Ammon's horn (tissue), 1 donor: ENCODE data around the gene RBM33.

Source experiments
- DNase-seq: peaks from one replicate; pipeline ENCODE4 v3.0.0-alpha.2; 2016; ENCODE audit warnings: low spot score

RBM33 gene

DNA sequence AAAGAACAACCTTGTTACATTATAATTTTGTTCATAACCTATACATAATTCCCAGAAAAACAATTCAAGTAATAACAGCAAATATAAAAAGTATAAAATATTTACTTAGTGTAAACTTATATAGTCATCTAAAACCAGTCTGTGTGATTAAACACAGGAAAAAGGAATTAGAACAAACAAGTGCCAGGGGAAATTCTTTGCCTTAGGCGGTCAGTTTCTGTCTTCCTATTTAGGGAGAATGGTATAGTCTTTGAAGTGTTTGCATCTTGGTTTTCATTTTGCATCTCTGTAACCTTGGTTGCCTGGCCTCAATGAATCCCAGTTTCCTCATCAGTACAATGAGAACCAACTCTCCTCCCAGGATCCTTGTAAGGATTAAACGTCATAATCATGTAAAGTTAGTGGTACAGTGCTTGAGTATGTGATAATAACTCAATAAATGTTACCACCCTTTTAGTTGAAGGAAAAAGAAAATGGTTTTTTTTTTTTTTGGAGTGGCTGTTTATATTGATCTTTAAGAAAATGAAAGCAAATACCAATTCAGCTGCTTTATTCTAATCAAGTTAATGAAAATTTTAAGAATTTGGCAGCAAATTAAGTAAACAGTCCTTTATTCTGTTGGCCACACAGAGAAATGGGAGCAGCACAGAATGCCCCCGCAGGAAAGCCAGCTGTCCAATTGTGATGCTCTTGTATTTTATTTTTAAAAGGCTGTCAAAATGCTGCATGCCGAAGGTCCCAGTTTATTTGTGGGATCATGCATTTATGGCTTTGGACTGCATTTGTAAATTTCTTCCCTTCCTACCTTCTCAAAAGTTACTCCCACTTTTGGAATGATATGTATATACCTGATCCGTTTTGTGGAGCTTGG is 106.0 kb downstream of the RBM33 start:
- DNase-seq, result no peak

DNA sequence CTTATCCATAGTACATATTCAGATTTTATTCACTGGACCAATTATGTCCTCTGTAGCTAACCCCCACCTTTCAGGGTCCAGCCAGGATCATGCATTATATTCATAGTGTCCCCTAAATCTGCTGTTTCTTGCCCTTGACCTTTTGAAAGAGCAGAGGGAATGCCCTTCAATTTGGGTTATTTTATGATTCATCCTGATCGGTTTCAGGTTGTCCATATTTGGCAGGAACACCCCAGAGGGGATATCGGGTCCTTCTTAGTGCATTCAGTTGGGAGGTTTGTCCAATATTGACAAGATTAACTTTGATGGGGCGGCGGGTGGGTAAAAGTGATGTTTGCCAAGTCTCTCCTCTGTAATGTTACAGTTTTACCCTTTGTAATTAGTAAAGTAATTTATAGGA is 106.9 kb downstream of the RBM33 start:
- DNase-seq, result no peak

DNA sequence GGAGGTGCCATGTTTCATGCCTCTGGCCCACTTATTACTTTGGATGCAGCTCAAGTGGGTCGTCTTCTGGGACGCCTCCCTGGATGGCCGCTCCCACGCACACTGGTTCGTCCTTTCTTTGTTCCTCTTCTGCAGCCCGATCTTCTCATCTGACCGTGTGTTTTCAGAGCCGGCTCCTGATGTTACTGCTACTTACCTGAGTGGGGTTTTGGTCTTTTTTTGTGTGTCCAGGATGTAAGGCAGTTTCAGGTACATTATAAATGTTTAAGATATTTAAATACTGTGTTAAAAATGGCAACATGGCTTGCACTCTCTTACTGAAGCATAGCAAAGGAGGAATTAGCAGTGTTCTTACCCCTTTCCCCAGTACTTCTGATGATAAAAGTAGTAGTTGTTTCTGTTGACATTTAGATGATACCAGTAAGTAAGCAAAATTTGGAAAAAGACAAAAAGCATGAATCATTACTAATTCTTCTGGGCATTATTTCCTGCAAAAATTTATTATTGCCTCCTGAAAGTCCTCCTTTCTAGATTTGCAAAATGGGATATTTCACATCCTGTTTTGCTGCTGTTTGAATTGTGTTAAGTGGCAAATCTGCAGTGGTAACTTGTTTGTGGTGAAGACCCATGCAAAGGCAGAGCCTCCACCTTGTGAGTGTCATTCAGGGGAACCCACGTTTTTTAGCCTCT is 108.4 kb downstream of the RBM33 start:
- no peak for DNase-seq

DNA sequence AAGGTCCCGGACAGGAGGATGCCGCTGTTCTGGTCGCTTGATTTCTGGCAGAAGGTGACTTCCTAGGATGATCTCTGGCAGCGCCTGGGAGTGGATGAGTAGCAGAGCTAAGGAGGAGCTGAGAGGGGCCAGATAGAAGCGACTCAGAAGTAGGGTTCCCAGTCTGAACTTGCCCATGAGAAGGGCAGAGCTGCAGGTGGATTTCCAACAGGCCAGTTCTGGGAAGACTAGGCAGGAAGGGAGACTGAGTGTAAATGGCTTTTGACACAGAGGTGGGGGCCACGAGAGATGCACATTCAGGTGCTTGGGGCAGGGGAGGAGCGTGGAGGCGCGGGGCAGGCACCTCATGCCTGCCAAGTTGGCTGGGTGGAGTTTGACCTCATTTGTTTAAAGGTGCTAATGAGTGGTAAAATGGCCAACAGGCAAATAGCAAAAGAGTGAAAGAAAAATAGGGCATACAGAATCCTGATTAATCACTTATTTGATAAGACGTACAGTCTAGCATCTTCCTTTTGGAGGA is 109.0 kb downstream of the RBM33 start:
- no peak for DNase-seq

DNA sequence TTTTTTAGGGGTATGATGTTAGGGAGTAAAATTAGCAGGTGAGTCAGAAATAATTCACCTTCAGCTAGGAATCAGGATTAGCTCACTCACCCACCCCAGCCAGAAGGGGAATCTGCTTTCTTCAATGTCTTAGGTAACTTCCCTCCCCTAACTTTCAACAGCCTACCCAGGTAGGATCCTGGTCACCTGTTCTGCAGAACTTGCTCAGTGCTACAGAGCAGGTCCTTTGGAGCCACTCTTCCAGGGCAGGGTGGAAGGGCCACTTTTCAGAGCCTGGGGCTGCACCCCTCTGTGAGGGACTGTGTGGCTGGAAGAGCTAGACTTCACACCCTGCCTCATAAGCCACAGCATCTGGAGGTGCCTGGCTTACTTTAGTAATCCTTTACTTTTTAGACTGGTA is 109.7 kb downstream of the RBM33 start:
- DNase-seq, result no peak

DNA sequence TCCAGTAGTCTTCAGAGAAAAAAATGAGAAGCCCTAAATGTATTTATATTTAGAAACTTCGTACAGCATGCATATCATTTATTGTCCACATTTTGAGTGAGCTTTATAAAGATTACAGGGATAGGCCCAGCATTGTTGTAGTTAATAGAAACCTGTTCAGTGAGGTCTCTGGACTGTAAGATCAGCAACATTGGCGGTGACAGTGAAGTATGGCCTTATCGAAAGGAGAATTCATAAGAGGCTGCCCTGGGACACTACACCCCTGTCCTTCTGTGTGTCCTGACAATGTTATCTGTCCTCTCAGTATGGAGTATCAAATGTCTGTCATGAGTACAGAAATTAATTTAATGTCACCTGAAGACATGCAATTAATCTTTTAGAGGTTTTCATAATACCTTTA is 110.6 kb downstream of the RBM33 start:
- no peak for DNase-seq

DNA sequence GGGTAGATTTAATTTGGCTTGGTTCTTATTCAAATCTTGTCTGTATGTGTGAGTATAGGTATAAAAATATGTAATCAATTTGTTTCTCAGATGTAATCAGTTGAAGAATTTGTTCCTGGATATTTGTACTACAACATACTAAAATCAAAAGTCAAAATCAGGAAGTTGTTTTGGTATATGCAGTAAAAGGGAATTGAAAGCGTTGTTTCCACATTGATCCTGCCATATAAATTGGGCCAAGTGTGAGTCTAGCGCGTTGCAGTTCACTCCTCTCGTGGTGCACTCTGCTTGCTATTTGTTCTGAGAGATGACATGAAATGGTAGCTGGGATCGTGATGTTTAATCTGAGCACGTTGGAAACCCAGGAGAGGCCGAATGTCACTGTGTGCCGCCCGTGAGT is 111.9 kb downstream of the RBM33 start:
- no peak for DNase-seq

DNA sequence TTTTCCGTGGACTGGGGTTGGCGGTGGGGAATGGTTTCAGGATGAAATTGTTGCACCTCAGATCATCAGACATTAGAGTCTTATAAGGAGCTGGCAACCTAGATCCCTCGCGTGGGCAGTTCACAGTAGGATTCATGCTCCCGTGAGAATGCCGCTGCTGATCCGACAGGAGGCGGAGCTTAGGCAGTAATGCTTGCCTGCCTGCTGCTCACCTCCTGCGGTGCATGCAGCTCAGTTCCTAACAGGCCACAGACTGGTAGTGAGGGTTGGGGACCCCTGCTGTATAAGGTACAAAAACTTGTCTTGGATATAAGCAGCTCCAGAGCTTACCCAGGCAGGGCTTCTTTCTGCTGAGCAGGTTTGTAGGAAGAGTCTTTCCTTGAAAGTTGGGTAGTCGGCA is 113.9 kb downstream of the RBM33 start:
- DNase-seq, result no peak

DNA sequence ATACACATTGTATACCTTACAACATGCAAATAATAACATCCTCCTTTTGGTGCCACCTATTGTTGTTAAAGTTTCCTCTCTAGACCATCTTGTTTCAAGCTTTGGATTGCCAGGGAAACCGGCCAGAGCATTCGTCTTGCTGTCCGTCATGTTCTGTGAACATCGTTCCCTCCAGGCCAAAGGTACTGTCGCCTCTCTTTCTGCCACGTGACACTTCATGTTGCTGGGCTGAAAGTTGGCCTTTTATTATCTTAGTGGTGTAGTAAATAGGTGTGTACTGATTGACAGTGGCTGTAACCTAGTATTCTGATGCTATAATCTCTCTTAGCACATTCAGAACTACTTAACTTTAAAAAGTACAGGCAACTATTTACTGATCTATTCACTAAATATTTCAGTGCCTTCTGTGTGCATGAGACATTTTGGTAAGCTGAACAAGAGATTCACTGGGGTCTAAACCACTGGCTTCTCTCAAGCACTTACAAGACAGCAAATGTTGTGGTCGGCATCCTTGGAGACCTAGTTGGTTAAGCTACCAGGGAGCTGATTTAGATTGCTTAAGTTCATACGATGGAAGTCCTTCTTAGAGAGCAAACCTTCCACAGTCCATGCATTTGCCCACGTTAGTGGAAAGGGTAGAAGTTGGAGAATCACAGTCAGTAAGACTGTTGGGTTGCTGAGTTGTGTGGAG is 115.4 kb downstream of the RBM33 start:
- no peak for DNase-seq

DNA sequence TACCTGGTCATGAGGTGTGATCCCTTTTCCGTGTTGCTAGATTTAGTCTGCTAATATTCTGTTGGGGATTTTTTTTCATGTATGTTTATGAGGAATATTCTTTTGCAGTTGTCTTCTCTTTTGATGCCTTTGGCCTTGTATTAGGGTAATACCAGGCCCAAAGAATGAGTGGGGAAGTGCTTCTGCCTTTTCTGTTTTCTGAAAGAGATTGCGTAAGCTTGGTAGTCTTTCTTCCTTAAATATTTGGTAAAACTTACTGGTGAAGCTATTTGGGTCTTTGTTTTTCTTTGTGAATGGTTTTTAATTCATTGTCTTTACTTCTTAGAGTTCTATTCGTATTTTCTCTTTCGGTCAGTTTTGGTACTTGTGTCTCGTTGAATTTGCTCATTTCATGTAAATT is 116.7 kb downstream of the RBM33 start:
- DNase-seq, result no peak

DNA sequence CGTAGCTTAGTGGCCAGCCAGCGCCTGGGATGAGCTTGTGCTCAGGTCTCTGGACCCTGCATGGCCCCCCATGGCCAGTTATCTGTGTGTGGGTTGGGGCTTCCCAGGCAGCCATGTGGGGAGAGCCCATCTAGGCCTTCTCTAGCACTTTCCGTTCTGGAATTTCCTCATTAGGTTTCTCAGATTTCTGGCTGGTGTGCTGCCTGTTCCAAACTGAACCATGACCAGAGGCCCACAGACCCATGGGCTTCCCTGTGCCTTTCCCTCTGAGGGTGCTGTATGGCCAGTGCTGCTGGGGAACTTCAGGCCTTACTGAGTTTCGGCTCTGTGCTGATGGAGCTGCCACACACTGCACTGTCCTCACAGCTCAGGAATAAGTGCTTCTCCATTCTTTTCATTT is 117.6 kb downstream of the RBM33 start:
- no peak for DNase-seq

DNA sequence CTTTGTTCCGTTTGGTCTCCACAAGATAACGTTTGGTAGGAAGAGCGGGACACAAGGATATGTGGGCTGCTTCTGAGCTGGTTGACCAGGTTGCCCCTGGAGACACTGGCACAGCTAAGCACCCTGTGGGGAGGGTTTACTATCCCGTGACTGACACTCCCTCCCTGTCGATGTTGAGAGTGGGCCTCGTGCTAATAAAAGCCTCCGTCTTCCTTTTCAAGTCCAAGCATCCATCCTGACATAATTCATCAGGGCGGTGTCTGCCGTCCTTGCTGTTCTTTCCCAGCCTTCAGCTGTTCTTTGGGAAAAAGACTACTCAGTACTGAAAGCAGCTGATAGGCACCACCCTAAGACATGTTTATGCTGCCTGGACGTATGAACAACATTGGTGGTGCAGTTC is 118.2 kb downstream of the RBM33 start:
- no peak for DNase-seq

DNA sequence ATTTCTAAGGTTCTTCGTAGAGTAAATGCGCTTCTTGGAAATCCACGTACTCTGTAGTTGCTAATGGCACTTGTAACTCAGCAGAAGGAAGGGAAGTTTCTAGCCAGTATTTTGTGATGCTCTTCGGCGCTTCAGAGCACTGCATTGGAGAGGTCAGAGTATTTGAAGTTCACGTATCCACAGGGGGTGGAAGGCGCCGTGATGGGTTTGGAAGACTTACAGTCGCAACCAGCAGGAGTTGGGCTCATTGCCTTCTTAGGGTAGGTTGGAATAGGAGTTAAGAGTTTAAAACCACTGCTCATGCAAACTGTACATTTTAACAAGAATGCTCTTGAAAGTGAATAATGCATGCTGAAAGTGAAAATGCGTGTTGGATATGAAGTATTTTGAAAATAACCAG is 118.7 kb downstream of the RBM33 start:
- DNase-seq, result no peak

DNA sequence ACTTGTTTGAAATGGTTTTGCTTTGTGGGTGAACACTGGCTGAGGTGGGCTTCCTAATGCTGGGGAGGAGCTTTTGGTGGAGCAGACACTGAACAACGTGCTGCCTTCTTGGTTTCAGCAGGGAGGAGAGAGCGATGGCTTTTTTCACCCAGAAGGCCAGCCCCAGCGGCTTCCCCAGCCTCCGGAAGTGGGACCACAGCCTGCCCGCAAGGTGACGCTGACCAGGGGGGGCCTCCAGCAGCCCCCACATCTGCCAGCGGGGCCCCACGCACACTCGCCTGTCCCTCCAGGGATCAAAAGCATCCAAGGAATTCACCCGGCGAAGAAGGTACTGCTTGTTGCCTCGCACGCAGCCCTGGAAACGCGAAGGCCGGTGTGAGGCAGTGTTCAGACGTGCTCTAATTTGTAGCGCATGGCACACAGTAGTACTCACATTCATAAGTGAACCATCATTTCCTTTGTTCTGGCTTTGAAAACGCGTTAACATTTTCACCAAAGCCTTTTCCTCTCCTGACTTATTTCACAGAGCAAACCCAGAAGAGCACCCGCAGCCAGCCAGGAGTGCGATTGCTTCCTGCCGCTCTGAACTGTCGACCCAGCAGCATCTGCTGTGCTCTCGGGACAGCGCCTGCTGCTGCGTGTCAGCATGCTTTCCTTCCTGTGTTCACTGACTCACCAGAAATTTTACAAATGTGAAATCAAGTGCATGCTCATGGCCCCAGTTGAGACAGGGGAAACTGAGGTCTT is 119.4 kb downstream of the RBM33 start:
- DNase-seq, result peak; percentile 40

DNA sequence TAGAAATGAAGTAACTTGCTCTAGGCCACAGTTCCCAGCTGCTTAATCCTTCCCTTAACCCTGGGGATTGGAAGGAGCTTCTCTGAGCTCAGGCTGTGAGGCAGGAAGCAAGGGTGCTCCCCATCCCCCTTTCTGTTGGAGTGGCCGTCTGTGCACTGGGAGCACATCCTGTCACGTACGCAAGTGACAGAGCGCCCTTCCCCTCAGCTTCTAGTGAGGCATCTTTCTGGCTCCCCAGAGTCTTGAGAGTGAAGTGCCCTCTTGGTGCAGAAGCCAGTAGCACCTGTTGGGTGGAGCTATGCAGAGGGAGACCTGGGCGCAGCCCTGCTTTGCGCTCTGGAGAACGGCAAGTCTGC is 120.0 kb downstream of the RBM33 start:
- no peak for DNase-seq

DNA sequence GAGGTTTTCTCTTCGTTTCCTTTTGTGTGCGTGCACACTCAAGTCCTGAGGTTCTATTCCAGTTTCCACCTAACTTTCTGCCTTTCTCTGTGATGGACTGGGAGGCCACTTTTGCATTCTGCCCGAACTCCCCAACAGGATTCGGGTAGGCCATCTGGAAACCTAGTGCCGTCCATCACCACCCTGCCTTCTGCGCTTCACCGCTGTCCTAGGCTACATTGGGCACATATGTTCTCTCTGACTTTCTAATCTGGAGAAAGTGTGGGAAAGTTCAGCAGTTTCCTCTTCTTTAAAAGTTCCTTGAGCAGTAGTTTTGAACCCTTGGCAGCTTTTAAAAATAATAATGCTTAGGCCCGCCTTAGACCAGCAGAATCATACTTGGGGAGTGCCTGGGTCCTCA is 121.0 kb downstream of the RBM33 start:
- no peak for DNase-seq

DNA sequence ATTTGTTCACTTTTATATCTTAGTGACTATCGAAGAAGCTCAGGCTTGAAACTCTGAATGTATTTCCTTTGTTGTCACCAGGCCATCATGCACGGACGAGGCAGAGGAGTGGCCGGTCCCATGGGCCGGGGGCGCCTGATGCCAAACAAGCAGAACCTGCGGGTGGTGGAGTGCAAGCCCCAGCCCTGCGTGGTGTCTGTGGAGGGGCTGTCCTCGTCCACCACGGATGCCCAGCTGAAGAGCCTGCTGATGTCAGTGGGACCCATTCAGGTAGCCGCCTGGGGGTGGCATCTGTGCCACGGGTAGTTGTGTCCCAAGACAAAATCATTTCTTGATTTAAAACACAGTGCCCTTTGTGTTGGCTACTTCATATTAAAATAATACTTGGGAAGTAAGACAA is 121.9 kb downstream of the RBM33 start:
- no peak for DNase-seq

DNA sequence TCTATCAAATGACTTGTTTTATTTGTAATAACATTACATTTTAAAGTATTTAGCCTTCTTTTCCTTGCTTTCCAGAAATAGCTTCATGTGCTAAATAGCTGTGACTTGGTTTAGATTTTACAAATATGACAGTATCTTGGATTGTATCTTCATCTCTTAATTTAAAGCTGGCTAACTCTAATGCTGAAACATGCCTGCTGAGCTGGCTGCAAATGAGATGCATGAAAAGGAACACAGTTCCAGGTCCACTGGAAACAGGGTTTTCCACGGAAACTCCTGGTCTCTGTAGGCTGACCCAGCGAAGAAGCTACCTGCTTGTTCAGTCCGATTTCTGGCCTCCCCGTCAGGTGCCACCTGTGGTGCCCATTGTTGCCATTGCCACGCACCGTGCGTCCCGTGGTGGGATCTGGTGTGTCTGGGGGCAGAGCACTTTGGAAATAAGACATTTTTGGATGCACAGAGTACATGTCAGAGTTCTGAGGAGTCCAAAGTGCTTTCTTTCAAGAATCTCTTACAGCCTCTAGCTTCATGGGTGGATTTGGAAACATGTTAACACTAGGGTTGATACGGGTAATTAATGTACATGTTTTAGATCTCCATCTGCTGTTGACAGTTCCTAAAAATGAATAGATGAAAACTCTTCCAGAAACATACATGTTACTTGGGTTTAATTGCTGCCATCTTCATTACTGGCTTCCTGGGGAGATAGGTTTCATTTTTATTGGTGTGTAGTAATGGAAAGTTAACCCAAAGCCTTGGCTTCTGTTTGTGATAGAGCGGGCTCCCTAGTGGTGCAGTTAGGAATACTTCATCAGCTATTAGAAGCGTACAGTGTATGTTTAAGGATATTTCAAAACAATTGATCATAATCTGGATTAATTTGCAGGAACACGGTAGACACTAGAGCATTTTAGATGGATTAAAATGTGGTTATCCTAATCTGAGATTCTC is 122.8 kb downstream of the RBM33 start:
- no peak for DNase-seq

DNA sequence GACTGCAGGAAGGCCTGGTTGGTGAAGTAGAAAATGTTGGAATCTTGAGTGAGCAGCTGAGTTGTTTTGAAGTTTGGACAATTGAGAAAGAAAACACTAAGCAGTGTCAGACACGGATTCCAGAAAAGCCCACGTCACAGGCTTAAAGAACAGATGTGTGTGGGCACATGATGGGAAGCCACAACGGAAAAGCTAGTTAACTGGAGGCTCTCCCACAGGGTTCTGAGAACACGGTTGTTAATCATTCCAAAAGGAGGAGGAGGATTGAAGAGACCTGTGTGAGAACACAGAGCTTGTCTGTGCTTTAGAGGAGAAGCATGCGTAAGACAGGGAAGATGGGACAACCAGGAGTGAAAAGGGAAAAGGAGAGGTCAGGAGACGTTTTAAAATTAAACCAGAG is 125.2 kb downstream of the RBM33 start:
- DNase-seq, result peak; percentile 64

DNA sequence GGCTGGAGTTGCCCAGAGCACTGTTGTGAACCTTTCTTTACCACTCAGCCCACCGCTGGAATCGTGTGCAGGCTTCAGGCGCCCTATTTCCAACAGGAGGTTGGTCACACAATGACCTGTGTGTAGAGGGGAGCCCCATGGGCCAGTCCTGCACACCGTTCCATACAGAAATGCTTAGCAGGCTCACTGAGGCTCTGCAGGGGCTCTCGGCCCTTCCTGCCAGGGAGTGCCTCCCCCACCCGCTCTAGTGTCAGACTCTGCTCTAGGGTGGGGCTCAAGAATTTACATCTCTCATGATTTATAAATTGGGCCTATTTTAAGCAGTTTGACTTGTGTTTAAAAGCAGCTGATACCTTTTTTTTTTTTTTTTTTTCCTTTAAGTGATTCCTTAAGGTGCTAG is 125.8 kb downstream of the RBM33 start:
- DNase-seq, result no peak

DNA sequence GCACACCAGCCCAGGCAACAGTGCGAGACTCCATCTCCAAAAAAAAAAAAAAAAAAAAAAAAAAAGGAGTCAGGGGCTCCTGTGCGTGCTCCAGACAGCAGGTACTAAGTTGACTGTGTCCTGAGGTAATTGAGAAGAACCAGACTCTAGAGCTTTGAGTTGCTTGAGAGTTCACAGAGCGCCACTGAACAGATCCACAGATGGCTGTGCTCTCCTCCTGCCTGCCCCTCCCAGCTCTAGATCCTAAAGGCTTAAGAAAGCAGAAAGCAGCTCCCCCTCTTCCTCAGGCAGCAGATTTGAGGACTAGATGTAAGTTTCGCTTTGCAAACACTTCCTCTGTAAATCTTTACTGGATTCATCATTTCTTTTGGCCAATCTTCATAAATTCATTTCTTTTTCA is 129.1 kb downstream of the RBM33 start:
- DNase-seq, result no peak
